ENCODE measurements around the gene MAST4. TPM values are rescaled to one million over a fixed set of nuclear protein-coding genes. Genes with fewer than 3 reads are reported as not detected.

Gene MAST4
- total RNA-seq, 1 donor from 2014 or later: 10.5 TPM

GRCh38 chr5:66612226-66612625 lies 16.0 kb downstream of the MAST4 start:
- no peaks in the 10 kb centered on the region for H3K4me1 Mint-ChIP-seq (ENCODE audit: unreplicated experiment)
- DNase-seq (ENCODE audit: extremely low spot score, unreplicated experiment): no peak
- H3K4me3 Mint-ChIP-seq (ENCODE audit: unreplicated experiment): no peak overlapping the region
- no peak for TF ChIP-seq CTCF (IDR thresholded peaks at IDR 0.05)
- H3K27ac Mint-ChIP-seq (ENCODE audit: unreplicated experiment): no peak overlapping the region
- H3K36me3 Mint-ChIP-seq (ENCODE audit: unreplicated experiment): no peaks in the 10 kb centered on the region
- peaks cover 8% of the 10 kb centered on the region for H3K27me3 Mint-ChIP-seq (ENCODE audit: unreplicated experiment)
- H3K9me3 Mint-ChIP-seq (ENCODE audit: unreplicated experiment): no peaks in the 10 kb centered on the region

GRCh38 chr5:66615136-66615535 lies 18.9 kb downstream of the MAST4 start:
- Mint-ChIP-seq H3K27me3 (ENCODE audit: unreplicated experiment) (peaks cover 6% of the 10 kb centered on the region), H3K36me3 (ENCODE audit: unreplicated experiment) (no peaks in the 10 kb centered on the region), H3K9me3 (ENCODE audit: unreplicated experiment) (no peaks in the 10 kb centered on the region), H3K27ac (ENCODE audit: unreplicated experiment) (no peak overlapping the region), H3K4me1 (ENCODE audit: unreplicated experiment) (no peaks in the 10 kb centered on the region), H3K4me3 (ENCODE audit: unreplicated experiment) (no peak overlapping the region)
- DNase-seq (ENCODE audit: extremely low spot score, unreplicated experiment): no peak
- TF ChIP-seq CTCF (IDR thresholded peaks at IDR 0.05): no peak

GRCh38 chr5:66615894-66616293 lies 19.7 kb downstream of the MAST4 start:
- TF ChIP-seq CTCF (IDR thresholded peaks at IDR 0.05): no peak
- H3K4me1 Mint-ChIP-seq (ENCODE audit: unreplicated experiment): peaks cover 3% of the 10 kb centered on the region
- no peaks in the 10 kb centered on the region for H3K36me3 Mint-ChIP-seq (ENCODE audit: unreplicated experiment)

GRCh38 chr5:66616520-66617225 lies 20.5 kb downstream of the MAST4 start:
- Mint-ChIP-seq H3K9me3 (ENCODE audit: unreplicated experiment) (no peaks in the 10 kb centered on the region), H3K4me3 (ENCODE audit: unreplicated experiment) (no peak overlapping the region), H3K4me1 (ENCODE audit: unreplicated experiment) (peaks cover 5% of the 10 kb centered on the region), H3K36me3 (ENCODE audit: unreplicated experiment) (no peaks in the 10 kb centered on the region), H3K27ac (ENCODE audit: unreplicated experiment) (no peak overlapping the region), H3K27me3 (ENCODE audit: unreplicated experiment) (peaks cover 3% of the 10 kb centered on the region)
- no peak for DNase-seq (ENCODE audit: extremely low spot score, unreplicated experiment)
- no peak for TF ChIP-seq CTCF (IDR thresholded peaks at IDR 0.05)

More at GRCh38 chr5:66615894-66616293, 19.7 kb downstream of the MAST4 start:
- Mint-ChIP-seq H3K9me3 (ENCODE audit: unreplicated experiment) (no peaks in the 10 kb centered on the region), H3K27me3 (ENCODE audit: unreplicated experiment) (peaks cover 6% of the 10 kb centered on the region), H3K4me3 (ENCODE audit: unreplicated experiment) (no peak overlapping the region), H3K27ac (ENCODE audit: unreplicated experiment) (no peak overlapping the region)
- DNase-seq (ENCODE audit: extremely low spot score, unreplicated experiment): no peak

GRCh38 chr5:66617226-66617861 lies 21.2 kb downstream of the MAST4 start:
- DNase-seq (ENCODE audit: extremely low spot score, unreplicated experiment): no peak
- peaks cover 1% of the 10 kb centered on the region for H3K9me3 Mint-ChIP-seq (ENCODE audit: unreplicated experiment)
- H3K4me3 Mint-ChIP-seq (ENCODE audit: unreplicated experiment): no peak overlapping the region
- no peak for TF ChIP-seq CTCF (IDR thresholded peaks at IDR 0.05)
- peaks cover 5% of the 10 kb centered on the region for H3K4me1 Mint-ChIP-seq (ENCODE audit: unreplicated experiment)
- H3K27me3 Mint-ChIP-seq (ENCODE audit: unreplicated experiment): no peaks in the 10 kb centered on the region
- H3K27ac Mint-ChIP-seq (ENCODE audit: unreplicated experiment): no peak overlapping the region
- H3K36me3 Mint-ChIP-seq (ENCODE audit: unreplicated experiment): no peaks in the 10 kb centered on the region

All from osteocyte (in vitro differentiated cells).